Measurements from ENCODE around the gene TFF1. TPM values are rescaled to one million over a fixed set of nuclear protein-coding genes. Genes with fewer than 3 reads are reported as not detected.

TFF1 gene
- total RNA-seq, 3 donors from 2014 or later: 6.0 to 206 (median 60.1) TPM

DNA sequence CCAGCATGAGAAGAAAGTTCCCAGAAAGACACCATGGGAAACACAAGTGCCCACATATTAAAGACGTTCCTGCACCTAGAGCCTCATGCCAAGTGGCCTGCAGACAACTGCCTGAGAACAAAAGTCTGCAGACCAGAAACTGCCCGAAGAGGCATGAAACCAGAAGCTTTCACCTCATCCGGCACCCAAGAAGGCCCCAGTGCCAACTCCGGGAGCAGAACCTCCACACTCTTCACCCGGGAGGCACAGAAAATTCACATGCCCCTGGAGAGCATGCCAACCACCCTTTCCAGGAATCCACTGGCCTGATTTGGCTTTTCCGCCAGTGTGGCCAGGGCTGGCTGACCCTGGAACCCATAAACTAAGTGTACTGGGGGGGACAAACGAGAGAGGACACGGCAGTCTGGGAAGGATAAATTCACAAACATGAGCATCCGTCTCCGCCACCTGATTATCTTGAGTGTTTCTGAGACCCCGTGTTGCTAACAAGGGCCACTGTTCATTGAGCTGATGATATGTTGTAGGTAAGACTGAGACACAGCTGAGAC lies 22.3 kb downstream of the TFF1 start:
- ATAC-seq (no peak), DNase-seq (no peak)
- H3K9me3 ChIP-seq: no peaks in the 10 kb centered on the region
- no peaks in the 10 kb centered on the region for H3K4me1 ChIP-seq (ENCODE audit: low read depth)
- H3K4me3 ChIP-seq: no peak overlapping the region
- intact Hi-C loops (cut with DNase I, micrococcal nuclease): no loop called here
- no peaks in the 10 kb centered on the region for H3K36me3 ChIP-seq (ENCODE audit: low read depth)
- TF ChIP-seq, protein P1, sequence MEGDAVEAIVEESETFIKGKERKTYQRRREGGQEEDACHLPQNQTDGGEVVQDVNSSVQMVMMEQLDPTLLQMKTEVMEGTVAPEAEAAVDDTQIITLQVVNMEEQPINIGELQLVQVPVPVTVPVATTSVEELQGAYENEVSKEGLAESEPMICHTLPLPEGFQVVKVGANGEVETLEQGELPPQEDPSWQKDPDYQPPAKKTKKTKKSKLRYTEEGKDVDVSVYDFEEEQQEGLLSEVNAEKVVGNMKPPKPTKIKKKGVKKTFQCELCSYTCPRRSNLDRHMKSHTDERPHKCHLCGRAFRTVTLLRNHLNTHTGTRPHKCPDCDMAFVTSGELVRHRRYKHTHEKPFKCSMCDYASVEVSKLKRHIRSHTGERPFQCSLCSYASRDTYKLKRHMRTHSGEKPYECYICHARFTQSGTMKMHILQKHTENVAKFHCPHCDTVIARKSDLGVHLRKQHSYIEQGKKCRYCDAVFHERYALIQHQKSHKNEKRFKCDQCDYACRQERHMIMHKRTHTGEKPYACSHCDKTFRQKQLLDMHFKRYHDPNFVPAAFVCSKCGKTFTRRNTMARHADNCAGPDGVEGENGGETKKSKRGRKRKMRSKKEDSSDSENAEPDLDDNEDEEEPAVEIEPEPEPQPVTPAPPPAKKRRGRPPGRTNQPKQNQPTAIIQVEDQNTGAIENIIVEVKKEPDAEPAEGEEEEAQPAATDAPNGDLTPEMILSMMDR (IDR thresholded peaks at IDR 0.05): no peak

- Histone ChIP-seq H3K9me3 (no peaks in the 10 kb centered on the region), H3K36me3 (ENCODE audit: low read depth) (no peaks in the 10 kb centered on the region), H3K4me1 (ENCODE audit: low read depth) (no peaks in the 10 kb centered on the region), H3K4me3 (no peak overlapping the region)
- TF ChIP-seq, protein P1 (IDR thresholded peaks at IDR 0.05): no peak
- intact Hi-C loops (cut with DNase I, micrococcal nuclease): no loop called here
- ATAC-seq (no peak), DNase-seq (no peak)
Observed at GRCh38 chr21:42343556-42343955, 22.8 kb downstream of the TFF1 start.

DNA sequence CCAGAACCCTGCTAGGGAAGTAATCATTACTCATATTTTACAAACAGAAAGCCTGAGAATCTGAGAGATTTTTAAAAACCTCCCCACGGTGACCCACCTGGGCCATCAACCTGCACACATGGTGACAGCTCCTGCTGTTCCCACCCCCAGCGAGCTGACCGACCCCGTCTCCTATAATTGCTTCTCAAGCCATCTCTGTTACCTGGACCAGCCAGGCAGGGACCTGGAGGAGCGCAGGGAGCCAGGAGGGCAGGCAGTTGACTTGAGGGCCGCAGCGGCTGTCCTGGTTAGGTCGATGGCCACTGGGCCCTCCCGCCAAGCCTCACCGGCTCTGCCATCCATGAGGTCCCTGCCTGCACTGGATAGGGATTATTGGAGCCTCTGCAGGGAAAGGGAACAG lies 23.2 kb downstream of the TFF1 start:
- TF ChIP-seq, protein P1 (IDR thresholded peaks at IDR 0.05): no peak
- H3K36me3 ChIP-seq (ENCODE audit: low read depth): no peaks in the 10 kb centered on the region
- no peaks in the 10 kb centered on the region for H3K9me3 ChIP-seq
- DNase-seq (no peak), ATAC-seq (no peak)
- intact Hi-C loops (cut with DNase I, micrococcal nuclease): no loop called here
- peaks cover under 1% of the 10 kb centered on the region for H3K4me1 ChIP-seq (ENCODE audit: low read depth)
- no peak overlapping the region for H3K4me3 ChIP-seq

- DNase-seq (no peak), ATAC-seq (peak; percentile 54)
- TF ChIP-seq, protein P1 (IDR thresholded peaks at IDR 0.05): no peak
- intact Hi-C loops (cut with DNase I, micrococcal nuclease): no loop called here
- Histone ChIP-seq H3K4me3 (no peak overlapping the region), H3K36me3 (ENCODE audit: low read depth) (no peaks in the 10 kb centered on the region), H3K4me1 (ENCODE audit: low read depth) (peaks cover 7% of the 10 kb centered on the region), H3K9me3 (no peaks in the 10 kb centered on the region)
Observed at GRCh38 chr21:42341776-42342542, 24.4 kb downstream of the TFF1 start.

GRCh38 chr21:42340187-42341050 lies 25.9 kb downstream of the TFF1 start:
- intact Hi-C loops (cut with DNase I, micrococcal nuclease): no loop called here
- ATAC-seq: no peak

More at GRCh38 chr21:42340187-42341050, 25.9 kb downstream of the TFF1 start:
- Histone ChIP-seq H3K36me3 (ENCODE audit: low read depth) (no peaks in the 10 kb centered on the region), H3K9me3 (no peaks in the 10 kb centered on the region), H3K4me3 (no peak overlapping the region), H3K4me1 (ENCODE audit: low read depth) (peaks cover 7% of the 10 kb centered on the region)
- TF ChIP-seq, protein P1 (IDR thresholded peaks at IDR 0.05): no peak
- DNase-seq: no peak

Data from mucosa of descending colon (tissue), 3 donors.